NK-92 treated with Interleukin-12 subunit alpha and Interleukin-12 subunit beta, amount 100 ng/mL, for 24 hours (cell line): ENCODE measurements around the gene TRIM2.
"Not testable (repeated sequence)": the region's sequence is repeated elsewhere in the genome, so short reads cannot be mapped to it uniquely, and the experiment has no call there.

ENCODE experiments used
- DNase-seq: peaks from one replicate; lab custom pipeline; 2025; lab: John Stamatoyannopoulos, UW

Gene TRIM2

DNA sequence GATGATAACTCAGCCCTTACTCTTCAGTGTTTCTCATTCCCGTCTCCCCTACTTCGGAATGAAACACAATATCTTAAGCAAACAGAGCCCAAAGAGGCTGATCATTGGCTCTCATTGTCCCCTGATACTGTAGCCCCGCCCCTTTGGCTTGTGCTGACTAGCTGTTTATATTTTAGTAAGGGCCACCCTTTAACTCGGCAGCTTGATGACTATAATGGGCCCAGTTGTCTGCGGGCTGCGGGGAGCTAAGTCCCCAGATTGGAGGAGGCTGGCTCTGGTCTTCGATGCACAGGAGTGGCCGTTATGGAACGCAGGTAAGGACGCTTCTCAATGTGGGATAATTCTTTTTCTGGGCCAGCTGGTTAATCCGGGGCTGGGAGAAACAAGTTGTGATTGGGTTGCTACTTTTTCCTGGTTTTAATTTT lies at the start of gene TRIM2:
TRIM2 (plus strand) TSS at position 197 of the 425 bp plus-strand sequence; CDS start at position 285, 88 bp downstream.
- DNase-seq, result no peak

DNA sequence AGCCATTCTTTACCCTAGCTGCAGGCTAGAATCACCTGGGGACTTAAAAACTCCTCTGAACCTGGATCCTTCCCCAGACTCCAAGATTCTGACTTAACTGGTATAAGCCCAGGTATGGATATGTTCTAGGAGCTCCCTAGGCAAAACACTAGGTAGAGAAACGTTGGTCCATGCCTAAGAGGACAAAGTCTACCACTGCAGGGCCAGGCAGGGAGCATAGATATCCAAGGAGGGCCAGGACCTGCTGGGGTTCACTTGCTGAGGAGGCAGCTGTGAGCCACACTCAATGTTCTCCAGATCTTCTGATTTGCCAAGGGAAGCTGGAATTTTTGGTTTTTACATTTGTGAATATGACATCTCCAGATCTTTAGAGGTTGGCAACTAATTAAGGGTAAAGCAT lies 48.6 kb upstream of the TRIM2 start:
- DNase-seq, result no peak

DNA sequence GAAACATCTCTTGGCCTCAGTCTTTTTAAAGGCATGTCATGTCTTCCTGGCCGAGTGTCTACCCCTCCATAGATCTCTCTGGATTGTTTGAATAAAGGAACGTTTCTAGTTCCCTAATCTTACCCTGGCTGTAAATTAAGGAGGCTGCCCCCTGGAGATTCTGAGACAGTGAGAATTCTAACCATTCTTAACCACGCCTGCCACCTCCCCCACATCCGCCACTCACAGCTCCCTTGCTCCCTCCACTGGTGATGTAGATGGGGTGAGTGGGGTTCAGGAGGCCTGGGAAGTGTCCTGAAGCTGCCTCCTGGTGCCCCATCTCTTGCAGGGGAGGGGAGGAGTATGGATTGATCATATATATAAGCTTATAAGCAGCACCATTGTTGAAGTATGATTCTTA lies 48.0 kb upstream of the TRIM2 start:
- no peak for DNase-seq

DNA sequence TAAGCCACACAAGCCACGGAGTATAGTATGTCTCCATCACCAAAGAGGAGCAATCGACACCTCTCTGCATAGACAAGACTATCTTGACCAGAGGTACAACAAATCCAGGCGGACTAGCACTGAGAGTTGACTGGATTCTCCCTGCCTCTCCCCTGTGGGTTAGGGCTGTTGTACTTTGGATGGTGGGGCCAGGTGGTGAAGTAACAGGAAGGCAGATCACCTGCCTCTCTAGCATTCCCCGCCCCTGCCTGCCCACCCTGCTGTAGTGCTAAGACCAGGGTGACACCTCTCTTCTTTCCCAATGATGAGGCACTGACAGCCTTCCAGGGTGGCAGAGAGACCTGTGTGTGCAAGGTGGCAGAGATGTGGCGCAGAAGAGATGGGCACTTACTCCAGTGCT lies 47.5 kb upstream of the TRIM2 start:
- peak; percentile 4 for DNase-seq

DNA sequence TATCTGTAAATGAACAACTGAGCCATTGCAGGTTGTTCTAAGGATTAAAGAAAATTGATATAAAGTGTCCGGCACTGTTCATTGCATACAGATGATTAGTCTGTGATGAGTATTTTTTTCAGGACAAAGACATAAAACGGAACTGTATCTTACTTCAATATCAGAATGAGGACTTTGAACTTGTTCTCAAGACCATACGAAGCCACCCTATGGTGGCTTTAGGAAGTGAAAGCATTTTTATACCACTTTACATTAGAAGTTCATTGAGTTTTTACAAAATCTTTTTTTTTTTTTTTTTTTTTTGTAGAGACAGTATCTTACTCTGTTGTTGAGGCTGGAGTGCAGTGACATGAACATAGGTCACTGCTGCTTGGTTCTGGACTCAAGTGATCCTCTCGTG lies 45.2 kb upstream of the TRIM2 start:
- DNase-seq, result no peak

DNA sequence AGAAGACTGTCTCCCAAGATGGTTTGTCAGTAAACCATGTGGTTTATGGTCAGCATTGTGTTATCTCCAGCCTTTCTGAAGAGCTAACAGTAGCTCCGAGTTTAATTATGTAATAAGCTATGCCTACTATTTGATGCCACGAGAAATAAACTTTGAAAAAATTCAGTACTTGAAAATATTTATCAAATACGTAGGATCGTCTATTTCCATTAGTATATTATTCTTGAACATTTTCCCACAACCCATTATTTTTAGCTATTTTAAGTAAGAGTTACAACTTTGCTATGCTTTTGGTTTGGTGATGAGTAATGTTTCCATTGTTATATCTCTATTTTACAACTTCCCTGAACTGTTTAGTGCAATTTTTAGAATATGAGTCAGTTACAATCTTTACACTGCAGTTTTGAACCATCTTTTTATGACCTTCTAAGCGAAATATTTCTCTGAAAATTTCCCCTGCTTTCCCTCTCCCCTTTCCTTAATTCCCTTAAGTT lies 44.5 kb upstream of the TRIM2 start:
- DNase-seq, result no peak

DNA sequence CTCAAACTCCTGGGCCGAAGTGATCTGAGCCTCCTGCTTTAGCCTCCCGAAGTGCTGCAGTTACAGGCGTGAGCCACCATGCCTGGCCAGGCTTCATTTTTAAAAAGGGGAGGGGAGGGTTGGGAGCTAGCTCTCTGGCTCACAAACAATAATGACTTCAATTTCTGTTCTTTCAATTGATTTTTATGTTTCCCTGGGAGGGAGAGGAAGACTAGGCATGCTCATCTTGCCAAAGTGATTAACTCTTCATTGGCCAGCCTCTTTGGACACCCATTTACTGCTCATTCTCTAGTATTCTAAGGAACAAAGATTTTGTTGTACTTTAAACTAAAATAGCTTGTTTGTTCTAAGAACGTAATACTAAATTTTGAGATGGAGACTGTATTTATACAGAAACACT lies 43.4 kb upstream of the TRIM2 start:
- no peak for DNase-seq

DNA sequence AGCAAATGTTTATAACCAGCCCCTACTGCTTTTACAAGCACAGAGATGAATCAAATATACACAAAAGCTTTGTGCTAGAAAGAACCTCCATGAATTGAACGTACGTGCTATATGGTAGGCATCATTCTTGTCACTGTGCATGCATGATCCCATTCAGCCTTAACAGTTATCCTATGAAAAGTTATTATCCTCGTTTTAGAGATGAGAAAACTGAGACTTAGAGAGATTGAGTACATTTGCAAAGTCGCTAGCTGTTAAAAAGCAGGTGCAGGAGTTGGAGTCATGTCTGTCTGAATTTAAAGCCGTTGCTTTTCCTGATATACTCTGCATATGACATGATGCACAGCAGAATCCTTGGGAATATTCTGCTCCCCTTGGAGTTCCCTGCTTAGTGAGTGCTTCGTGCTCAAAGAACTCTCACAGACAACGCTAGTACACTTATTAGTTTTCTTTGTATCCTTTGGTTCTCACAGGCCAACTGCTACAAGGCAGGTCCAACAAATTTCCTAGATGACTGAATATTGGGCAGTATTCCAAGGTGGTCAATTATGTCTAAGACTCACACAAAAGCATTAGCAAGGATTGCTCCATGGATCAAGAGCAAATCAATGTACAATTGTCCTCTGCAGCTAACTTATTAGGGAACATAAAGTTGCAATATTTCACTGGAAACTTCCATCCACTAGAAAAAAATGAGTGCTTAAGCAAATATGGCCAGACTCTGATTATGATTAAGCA lies 42.8 kb upstream of the TRIM2 start:
- no peak for DNase-seq

DNA sequence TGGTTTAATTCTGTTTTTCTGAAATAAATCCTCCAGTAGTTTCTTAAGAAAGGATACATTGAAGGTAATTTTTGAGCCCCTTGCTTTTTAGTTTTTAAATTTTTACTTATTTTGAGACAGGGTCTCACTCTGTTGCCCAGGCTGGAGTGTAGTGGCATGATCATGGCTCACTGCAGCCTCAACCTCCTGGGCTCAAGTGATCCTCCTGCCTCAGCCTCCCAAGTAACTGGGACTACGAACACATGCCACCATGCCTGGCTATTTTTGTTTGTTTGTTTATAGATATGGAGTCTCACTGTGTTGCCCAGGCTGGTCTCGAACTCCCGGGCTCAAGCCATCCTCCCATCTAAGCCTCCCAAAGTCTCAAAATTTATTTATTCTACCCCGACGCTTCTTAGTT lies 39.0 kb upstream of the TRIM2 start:
- not testable (repeated sequence) for DNase-seq

DNA sequence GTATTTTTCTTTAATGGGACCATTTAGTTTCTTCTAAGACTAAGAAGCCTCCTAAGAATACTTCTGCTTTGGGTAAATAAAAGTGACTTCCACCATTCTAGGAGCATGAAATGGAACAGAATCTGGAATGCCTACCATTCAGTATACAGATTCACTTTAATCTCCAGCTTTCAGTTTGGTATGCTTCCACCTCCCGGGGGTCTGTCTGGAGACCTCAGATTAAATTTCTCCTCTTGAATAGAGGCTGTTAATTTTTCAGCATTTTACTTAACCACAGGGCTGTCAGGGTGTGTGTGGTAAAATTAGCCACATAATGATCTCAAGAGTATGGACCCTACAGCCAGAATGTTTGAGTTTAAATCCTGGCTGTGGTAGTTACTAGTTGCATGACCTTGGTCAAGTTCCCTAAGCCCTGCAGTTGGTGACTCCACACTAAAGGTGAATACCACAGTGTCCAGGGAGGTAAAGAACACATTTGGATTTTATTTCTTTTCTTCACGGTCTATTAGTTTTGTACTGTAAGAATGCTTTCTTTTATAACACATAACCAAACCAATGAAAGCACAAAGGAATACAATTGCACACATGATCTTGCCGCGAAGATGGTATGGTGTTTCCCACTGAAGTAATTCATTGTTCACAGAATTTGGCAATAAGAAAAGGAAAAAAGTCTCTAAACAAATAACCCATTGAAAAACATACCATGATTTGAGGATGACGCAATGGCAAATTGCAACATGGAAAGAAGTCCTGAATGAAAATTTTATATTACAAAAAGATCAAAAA lies 37.3 kb upstream of the TRIM2 start:
- DNase-seq, result no peak

DNA sequence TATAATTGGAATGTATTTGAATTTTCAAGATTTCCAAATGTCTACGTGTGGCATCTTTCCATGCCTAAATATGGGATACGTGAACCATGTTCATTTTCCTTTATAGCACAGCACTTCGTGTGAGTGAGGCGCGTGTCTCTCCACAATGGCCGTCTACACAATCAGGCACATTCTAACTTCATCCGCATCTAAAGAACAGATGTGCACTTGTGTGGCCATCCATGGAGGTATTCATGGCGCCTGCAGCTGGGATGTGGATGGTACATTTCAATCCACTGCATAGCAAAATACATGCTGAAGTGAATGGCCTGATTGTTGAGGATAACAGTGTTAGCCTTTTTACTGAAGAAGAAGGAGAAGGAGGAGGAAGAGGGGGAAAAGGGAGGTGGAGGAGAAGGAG lies 34.5 kb upstream of the TRIM2 start:
- DNase-seq, result no peak

DNA sequence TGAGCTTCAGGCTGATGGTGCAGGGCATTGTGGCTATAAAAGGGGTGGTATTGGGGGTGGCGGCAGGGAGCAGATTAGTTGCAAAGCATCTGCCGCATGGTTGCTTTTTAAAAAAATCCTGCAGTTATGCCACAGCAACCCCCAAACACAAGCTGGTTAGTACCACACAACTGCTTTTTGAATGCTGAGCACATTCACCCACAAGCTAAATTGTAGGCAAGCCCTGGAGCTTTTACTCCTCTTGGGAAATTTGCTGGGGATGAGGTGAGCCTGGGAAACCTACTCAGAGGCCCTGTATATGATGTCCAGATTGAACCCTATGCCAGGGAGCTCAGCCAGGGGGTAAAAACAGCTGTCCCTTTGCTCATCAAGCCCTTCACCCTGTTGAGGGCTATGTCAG lies 33.8 kb upstream of the TRIM2 start:
- no peak for DNase-seq

DNA sequence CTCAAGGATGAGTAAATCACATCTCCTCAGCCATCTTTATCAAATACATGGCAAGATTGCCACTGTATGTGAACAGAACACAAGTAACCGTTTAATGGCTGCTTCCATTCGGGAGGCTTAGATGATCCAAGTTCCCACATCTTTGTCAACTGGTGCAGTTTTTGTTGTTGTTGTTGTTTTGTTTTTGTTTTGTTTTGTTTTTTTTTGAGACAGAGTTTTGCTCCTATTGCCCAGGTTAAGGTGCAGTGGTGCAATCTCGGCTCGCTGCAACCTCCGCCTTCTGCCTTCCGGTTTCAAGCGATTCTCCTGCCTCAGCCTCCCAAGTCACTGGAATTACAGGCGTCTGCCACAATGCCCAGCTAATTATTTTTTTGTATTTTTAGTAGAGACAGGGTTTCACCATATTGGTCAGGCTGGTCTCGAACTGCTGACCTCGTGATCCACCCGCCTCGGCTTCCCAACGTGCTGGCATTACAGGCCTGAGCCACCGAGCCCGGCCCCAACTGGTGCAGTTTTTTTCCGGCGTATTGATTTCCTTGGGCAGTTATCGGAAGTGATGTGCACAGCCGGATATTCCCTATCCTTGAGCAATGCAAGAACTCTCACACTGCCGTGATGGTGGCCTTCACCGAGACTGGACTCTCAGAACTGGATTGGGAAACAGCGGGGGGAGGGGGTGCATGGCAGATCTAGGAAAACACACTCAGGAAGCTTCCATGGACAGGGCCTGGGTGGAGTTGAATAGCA lies 29.2 kb upstream of the TRIM2 start:
- no peak for DNase-seq

DNA sequence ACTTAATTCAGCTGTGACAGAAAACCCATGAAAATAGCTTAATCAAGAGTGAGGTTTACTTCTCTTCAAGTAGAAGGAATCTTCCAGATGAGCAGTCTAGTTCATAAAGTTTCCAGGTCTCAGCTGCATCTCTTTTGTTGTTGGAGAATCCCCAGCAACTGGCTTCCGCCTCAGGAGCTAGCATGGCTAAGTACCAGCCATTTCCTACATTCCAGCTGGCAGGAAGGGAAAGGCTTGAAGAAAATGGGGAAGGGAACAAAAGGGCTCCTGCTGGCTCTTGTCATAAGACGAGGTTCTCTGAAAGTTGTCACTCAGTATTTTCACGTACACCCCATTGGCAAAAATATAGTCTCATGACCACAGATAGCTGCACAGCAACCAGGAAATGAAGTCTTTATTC lies 27.3 kb upstream of the TRIM2 start:
- DNase-seq, result no peak

DNA sequence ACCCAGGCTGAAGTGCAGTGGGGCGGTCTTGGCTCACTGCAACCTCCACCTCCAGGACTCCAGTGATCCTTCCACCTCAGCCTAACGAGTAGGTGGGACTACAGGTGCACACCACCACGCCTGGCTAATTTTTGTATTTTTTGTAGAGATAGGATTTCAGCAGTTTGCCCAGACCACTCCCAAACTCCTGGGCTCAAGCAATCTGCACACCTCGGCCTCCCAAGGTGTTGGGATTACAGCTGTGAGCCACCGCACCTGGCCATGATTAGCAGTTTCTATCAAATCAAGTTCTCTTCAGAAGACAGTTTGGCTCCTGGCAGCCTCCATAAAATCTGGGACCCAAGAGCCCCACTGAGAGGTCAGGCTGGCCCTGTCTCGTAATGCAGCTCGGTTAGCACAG lies 26.4 kb upstream of the TRIM2 start:
- no peak for DNase-seq

DNA sequence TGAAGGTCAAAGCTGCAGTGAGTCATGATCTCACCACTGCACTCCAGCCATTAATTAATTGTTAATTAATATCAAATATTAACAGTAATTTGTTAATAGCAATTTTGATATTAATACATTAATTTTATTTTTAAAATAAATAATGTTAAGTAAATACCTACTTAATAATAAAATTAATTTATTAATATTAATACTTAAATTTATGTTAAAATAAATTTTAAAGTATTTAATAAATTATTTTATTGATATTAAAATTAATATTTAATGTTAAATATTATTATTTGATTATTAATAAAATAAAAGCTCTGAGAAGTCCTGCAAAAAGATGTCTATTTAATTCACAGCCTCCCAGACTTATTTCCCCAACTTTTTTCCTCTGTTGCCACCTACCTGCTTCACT lies 25.1 kb upstream of the TRIM2 start:
- DNase-seq, result no peak

DNA sequence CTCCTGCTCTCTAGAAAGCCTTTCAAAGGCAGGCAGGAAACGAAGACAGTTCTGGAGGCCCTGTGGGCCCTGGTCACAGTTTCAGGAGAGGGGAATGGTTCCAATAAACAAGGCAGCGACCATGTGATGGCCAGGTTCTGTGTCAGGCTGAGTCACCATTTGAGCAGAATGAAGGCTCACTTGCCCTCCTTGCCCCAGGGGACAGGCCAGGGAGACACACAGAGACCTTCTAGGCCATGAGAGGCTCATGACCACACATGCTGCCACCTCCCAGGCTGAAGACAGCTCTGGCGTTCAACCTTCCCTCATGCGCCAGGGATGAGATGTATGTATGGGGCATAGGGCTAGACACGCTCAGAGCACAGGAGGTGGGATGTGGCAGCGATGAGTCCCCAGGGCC lies 22.9 kb upstream of the TRIM2 start:
- no peak for DNase-seq

DNA sequence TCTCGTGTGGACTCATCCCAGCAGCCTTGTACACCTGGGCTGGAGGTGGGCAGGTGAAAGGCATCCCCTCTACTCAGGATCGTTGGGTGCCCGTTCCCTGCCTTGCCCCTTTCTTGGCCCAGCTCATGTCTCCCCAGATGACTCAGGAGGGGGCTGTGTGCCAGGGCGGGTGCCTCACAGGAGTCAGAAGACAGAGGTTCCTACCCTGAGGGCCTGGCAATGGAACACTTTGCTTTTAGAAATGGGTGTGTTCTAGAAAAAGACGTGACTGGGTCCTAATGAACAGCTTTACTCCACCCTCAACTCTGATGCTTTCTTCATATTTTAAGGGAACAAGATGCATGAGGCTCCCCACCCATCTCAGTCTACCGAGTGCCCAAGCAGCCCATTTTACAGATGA lies 22.5 kb upstream of the TRIM2 start:
- no peak for DNase-seq

DNA sequence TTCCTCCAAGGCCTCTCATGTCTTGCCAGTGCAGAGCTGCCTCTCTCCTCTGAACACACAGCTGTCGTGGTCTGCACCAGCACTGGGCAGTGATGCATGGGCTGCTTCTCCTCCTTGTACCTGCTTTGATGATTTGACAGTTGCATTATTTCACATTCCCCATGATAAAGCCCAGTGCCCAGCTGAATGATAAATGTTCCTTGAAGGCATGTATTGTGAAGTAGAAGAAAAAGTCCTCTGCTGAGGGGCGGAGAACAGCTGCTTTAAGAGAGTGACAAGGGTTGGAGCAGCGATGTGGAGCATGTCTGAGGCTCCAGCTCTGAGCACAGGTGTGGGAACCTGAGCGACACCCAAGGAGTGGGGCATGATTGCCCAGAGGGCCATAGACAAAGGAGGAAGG lies 21.1 kb upstream of the TRIM2 start:
- no peak for DNase-seq

DNA sequence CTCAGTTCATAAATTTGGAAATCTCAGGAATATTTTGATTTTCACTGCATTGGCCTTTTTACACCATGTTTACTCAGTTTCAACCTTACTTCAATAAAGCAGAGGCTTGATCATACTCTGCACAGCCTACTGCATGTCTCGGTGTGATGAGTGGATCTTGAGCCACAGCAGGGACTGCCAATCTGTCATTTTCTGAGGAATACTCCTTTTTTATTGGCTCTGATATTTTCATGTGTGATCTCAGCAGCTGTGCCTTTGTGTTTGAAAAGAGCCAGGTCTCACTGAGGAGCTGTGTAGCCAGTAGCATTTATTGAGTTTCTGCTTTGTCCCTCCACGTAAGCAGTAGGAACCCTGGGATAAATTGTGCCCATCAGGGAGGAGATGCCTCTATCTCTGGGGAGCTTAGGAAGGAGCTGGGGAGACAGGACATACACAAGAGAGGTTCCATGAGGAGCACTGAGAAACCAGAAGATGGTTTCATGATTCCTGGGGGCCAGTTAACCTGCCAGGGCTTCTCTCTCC lies 18.9 kb upstream of the TRIM2 start:
- DNase-seq, result no peak

DNA sequence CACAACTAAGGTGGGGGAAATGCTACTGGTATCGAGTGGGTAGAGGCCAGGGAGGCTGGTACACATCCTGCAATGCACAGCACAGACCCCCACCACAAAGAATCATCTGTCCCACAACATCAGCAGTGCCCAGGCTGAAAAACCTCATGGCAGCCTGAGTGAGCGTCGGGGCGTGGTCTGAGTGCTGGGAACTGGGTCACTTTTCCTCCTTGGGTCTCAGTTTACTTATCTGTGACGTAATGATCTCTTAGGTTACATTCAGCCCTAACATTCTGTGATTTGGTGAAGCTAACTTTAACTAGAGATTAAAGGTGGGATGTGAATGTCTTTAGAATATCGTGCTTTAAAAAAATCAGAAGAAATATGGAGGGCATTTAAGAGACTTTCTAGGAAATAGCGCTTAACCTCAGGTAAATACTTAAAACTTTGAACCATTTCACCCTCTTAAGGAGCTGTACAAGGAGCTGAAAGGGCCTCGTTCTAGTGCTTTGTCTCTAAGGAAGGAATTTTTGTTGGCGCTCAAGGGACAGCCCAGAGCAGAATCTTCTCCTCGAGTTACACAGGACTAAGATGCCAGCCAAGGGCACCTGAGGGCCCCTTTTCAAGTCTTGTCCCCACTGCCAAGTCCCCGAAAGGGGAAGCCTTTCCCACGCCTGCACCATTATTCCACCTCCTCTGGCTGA lies 18.1 kb upstream of the TRIM2 start:
- no peak for DNase-seq
